Panc1 (cell line): ENCODE measurements around the gene ADAT2.

Experiments
- POLR2AphosphoS5 ChIP-seq: IDR thresholded peaks from 2 replicates; pipeline ENCODE4 v1.6.1; 2012; ENCODE audit warnings: mild to moderate bottlenecking, low read depth, low read length, moderate library complexity
- TCF7L2 ChIP-seq: IDR thresholded peaks from 2 replicates; pipeline ENCODE4 v1.6.1; 2011; ENCODE audit warnings: mild to moderate bottlenecking, low read depth, low read length, inconsistent platforms
- TF ChIP-seq, protein P1 (sequence below): fragments of 450-650 bp; IDR thresholded peaks from 2 replicates; pipeline ENCODE4 v1.5.1; 2017; ENCODE audit warnings: mild to moderate bottlenecking
- TF ChIP-seq, protein P2 (sequence below), 2 experiments: IDR thresholded peaks; 2 replicates each; pipeline ENCODE4 v1.6.1; 2011 to 2012; ENCODE audit warnings: low read depth in 2 of 2, control low read depth in 1 of 2, low read length in 1 of 2, mild to moderate bottlenecking in 1 of 2, moderate library complexity in 1 of 2; ENCODE audit not compliant: insufficient read depth in 1 of 2

DNA sequence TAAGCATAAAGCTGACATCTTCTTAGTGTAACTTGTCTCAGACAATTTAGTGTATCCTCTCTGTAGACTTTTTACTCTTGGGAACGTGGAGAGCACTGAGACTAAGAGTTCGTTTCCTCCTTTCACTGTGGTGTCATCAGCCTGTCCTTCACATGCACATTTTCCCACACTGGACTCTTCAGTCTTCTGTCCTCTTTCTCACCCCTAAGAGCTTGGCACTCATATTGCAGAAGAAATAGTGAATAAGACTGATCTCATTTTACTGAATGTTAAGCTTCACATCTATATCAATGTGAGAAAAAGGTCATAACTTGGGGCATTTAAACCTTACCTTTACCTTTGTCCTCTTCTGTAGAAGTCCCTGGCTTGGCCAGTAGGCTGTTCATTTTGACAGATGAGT lies 35.5 kb upstream of the ADAT2 start:
- TF ChIP-seq, protein P1, sequence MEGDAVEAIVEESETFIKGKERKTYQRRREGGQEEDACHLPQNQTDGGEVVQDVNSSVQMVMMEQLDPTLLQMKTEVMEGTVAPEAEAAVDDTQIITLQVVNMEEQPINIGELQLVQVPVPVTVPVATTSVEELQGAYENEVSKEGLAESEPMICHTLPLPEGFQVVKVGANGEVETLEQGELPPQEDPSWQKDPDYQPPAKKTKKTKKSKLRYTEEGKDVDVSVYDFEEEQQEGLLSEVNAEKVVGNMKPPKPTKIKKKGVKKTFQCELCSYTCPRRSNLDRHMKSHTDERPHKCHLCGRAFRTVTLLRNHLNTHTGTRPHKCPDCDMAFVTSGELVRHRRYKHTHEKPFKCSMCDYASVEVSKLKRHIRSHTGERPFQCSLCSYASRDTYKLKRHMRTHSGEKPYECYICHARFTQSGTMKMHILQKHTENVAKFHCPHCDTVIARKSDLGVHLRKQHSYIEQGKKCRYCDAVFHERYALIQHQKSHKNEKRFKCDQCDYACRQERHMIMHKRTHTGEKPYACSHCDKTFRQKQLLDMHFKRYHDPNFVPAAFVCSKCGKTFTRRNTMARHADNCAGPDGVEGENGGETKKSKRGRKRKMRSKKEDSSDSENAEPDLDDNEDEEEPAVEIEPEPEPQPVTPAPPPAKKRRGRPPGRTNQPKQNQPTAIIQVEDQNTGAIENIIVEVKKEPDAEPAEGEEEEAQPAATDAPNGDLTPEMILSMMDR: no peak
- TF ChIP-seq POLR2AphosphoS5 (no peak), TCF7L2 (no peak)
- TF ChIP-seq, protein P2, sequence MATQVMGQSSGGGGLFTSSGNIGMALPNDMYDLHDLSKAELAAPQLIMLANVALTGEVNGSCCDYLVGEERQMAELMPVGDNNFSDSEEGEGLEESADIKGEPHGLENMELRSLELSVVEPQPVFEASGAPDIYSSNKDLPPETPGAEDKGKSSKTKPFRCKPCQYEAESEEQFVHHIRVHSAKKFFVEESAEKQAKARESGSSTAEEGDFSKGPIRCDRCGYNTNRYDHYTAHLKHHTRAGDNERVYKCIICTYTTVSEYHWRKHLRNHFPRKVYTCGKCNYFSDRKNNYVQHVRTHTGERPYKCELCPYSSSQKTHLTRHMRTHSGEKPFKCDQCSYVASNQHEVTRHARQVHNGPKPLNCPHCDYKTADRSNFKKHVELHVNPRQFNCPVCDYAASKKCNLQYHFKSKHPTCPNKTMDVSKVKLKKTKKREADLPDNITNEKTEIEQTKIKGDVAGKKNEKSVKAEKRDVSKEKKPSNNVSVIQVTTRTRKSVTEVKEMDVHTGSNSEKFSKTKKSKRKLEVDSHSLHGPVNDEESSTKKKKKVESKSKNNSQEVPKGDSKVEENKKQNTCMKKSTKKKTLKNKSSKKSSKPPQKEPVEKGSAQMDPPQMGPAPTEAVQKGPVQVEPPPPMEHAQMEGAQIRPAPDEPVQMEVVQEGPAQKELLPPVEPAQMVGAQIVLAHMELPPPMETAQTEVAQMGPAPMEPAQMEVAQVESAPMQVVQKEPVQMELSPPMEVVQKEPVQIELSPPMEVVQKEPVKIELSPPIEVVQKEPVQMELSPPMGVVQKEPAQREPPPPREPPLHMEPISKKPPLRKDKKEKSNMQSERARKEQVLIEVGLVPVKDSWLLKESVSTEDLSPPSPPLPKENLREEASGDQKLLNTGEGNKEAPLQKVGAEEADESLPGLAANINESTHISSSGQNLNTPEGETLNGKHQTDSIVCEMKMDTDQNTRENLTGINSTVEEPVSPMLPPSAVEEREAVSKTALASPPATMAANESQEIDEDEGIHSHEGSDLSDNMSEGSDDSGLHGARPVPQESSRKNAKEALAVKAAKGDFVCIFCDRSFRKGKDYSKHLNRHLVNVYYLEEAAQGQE (IDR thresholded peaks at IDR 0.05; ENCODE audit: insufficient read depth in 1 of 2, low read depth in 2 of 2, low read length in 1 of 2): no peak
